SU-DHL-6 (cell line): ENCODE measurements around the gene SHLD2.
"Not testable (repeated sequence)": the region's sequence is repeated elsewhere in the genome, so short reads cannot be mapped to it uniquely, and the experiment has no call there.

Experiments
- H2AFZ ChIP-seq: fragments of 200-600 bp; sonication (generic); 2 replicates; pipeline ENCODE4 v1.6.1; 2014; ENCODE audit warnings: low read depth, mild to moderate bottlenecking, moderate library complexity, mixed read lengths, antibody characterized with exemption, low read length; ENCODE audit not compliant: severe bottlenecking
- H3F3A ChIP-seq: fragments of 200-600 bp; shearing (Covaris generic); 2 replicates; pipeline ENCODE4 v1.6.0; 2016; ENCODE audit warnings: antibody characterized with exemption, mild to moderate bottlenecking; ENCODE audit not compliant: insufficient read depth
- H3K27ac ChIP-seq: fragments of 200-600 bp; sonication (generic); 2 replicates; pipeline ENCODE4 v1.5.1; 2016; ENCODE audit warnings: low read depth, mild to moderate bottlenecking, low read length, moderate library complexity, mixed read lengths
- H3K27me3 ChIP-seq: fragments of 200-600 bp; sonication (generic), shearing (Covaris generic); 2 replicates; pipeline ENCODE4 v1.6.0; 2014; ENCODE audit warnings: mild to moderate bottlenecking, low read length
- H3K36me3 ChIP-seq: fragments of 200-600 bp; sonication (generic); 2 replicates; pipeline ENCODE4 v1.6.1; 2014; ENCODE audit warnings: mild to moderate bottlenecking, low read length, mixed read lengths
- H3K4me2 ChIP-seq: fragments of 300-600, 200-600 bp; shearing (Covaris generic), sonication (generic); 2 replicates; pipeline ENCODE4 v1.6.0; 2014; ENCODE audit warnings: low read length, low read depth, mild to moderate bottlenecking; ENCODE audit not compliant: poor library complexity, severe bottlenecking
- H3K4me3 ChIP-seq: fragments of 200-600 bp; sonication (generic); 2 replicates; pipeline ENCODE4 v1.5.1; 2014; ENCODE audit warnings: antibody characterized with exemption, low read length, mild to moderate bottlenecking, mixed read lengths; ENCODE audit not compliant: insufficient read depth, poor library complexity, severe bottlenecking
- H3K79me2 ChIP-seq: fragments of 200-600 bp; sonication (generic); 2 replicates; pipeline ENCODE4 v1.6.1; 2014; ENCODE audit warnings: mild to moderate bottlenecking, low read length, moderate library complexity; ENCODE audit not compliant: insufficient read depth
- H3K9ac ChIP-seq: fragments of 200-600 bp; sonication (generic); 2 replicates; pipeline ENCODE4 v1.7.0; 2014; ENCODE audit warnings: mild to moderate bottlenecking, low read length
- H3K9me2 ChIP-seq: fragments of 200-600 bp; sonication (generic); replicated peaks from 2 replicates; pipeline ENCODE4 v1.6.1; 2014; ENCODE audit warnings: low read length; ENCODE audit not compliant: insufficient read depth
- H3K9me3 ChIP-seq: fragments of 200-600 bp; sonication (generic); 2 replicates; pipeline ENCODE4 v1.6.1; 2014; ENCODE audit warnings: low read length, mixed read lengths; ENCODE audit not compliant: insufficient read depth
- H4K20me1 ChIP-seq: fragments of 200-600 bp; sonication (generic); 2 replicates; pipeline ENCODE4 v1.6.1; 2014; ENCODE audit warnings: low read depth, mild to moderate bottlenecking, antibody characterized with exemption, low read length, moderate library complexity, mixed read lengths

SHLD2 gene

DNA sequence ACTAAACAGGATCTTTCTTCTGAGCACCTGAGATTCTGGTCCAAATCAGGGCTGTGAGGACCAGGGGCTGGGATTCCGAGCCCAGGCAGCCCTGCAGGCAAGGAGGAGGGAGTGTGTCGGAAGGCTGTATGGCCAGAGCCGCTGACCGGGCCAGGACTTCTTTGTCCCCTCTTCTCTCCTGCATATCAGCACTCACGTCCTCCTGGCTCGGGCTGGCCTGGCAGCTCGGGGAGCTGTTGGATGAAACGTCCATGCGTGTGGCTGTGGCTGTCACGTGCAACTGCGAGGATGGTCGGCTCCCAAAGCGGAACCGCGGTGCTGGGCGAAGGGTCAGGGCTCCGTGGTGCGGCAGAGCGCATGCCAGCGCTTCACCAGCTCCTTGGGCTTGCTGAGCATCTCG is 118.8 kb downstream of the SHLD2 start:
- not testable (repeated sequence) for H3F3A ChIP-seq, H3K27ac ChIP-seq, H3K4me2 ChIP-seq, H2AFZ ChIP-seq, H3K9me2 ChIP-seq, H3K36me3 ChIP-seq, H3K79me2 ChIP-seq, H3K27me3 ChIP-seq, H3K9me3 ChIP-seq, H3K9ac ChIP-seq, H3K4me3 ChIP-seq, H4K20me1 ChIP-seq

DNA sequence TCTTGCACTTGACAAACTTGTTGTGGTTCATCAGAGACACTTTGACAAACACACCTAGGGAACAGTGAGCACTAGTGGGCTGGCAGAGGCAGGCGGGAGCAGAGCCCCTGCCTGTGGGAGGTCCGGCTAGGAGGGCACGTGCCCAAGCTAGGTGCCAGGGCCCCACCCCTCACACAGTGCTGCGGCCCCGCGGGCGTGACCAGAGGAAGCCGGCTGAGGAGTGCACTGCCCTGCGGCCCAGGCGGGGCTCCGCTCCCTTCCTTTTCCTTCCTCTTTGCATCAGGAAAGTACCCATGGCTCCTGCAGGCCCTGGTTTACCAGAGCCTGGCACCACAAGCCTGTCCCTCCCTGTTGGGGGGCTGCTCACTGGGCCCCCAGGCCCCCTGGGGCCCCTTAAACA is 121.1 kb downstream of the SHLD2 start:
- not testable (repeated sequence) for H4K20me1 ChIP-seq

DNA sequence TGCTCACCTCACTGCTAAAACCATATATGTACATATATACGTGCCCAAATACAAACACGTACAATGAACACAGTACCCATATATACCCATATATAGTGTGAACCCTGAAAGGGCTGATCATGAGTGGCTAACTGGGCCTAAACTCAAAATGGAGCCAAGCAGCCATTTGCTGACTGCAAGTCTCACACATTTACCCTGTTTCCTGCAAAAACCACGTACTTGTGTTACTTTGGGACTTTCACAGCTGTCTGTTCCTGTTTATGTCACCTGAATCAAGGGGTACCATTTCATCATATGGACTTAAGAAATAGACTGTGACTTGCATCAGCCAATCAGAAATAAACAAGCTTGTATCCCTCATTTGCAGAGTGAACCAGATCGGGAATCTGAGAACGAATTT is 124.4 kb downstream of the SHLD2 start:
- not testable (repeated sequence) for H3K36me3 ChIP-seq, H3K4me3 ChIP-seq, H3K9me3 ChIP-seq, H3K4me2 ChIP-seq, H3K9ac ChIP-seq, H4K20me1 ChIP-seq, H2AFZ ChIP-seq, H3K9me2 ChIP-seq, H3K79me2 ChIP-seq, H3K27me3 ChIP-seq, H3K27ac ChIP-seq, H3F3A ChIP-seq

More for the DNA sequence above, 121.1 kb downstream of the SHLD2 start:
- not testable (repeated sequence) for H3K27ac ChIP-seq, H3K9ac ChIP-seq, H3K79me2 ChIP-seq, H3K36me3 ChIP-seq, H2AFZ ChIP-seq, H3K4me3 ChIP-seq, H3K9me3 ChIP-seq, H3F3A ChIP-seq, H3K4me2 ChIP-seq, H3K9me2 ChIP-seq, H3K27me3 ChIP-seq

DNA sequence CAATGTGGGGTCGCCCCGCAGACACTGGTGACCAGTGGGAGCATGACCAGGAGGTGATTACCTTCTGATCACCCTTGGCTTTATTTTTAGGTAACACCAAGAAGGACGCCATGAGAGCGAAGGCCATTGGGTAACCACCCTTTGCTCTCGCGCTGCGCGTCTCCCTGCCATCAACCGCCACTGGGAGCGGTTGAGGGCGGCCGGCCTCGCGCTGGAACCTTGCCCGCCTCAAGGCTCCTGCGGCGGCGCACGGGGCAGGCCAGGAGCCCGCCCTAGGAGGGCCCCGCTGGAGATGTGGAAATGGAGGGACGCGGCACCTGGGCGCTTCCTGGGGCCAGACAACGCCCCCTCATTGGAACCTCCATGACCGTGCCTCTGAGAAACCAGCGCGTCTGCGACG is 127.8 kb downstream of the SHLD2 start:
- H3K27ac ChIP-seq, H2AFZ ChIP-seq, H3K4me2 ChIP-seq, H3K36me3 ChIP-seq, H4K20me1 ChIP-seq, H3F3A ChIP-seq, H3K4me3 ChIP-seq, H3K9me2 ChIP-seq, H3K79me2 ChIP-seq, H3K9me3 ChIP-seq, H3K27me3 ChIP-seq, H3K9ac ChIP-seq: not testable (repeated sequence)

DNA sequence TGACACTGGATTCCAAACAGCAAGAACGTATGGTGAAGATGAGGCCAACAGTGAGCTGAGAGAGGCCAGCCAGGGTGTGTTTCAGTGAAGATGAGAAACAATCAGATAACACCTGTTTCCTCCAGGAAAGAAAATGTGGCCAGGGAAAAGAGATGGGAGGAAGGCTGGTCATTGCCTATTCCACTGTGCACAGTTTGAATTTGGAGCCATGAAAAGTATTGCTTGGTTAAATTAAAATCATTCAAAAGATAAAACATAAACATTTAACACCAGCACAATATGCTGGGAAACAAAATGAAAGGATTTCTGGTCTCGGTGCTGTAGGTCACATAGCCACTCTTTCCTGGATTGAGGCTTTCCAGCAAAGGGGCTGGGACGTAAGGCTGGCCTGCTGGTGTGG is 130.1 kb downstream of the SHLD2 start, which contains the start of gene NUTM2A:
NUTM2A (plus strand) TSS at position 301 of the 400 bp plus-strand sequence. CDS start 383 bp downstream, outside the sequence.
- H3K4me3 ChIP-seq, H3K36me3 ChIP-seq, H4K20me1 ChIP-seq, H3K27ac ChIP-seq, H3K9ac ChIP-seq, H3K9me2 ChIP-seq, H3K4me2 ChIP-seq, H3K27me3 ChIP-seq, H2AFZ ChIP-seq, H3K9me3 ChIP-seq, H3K79me2 ChIP-seq, H3F3A ChIP-seq: not testable (repeated sequence)

DNA sequence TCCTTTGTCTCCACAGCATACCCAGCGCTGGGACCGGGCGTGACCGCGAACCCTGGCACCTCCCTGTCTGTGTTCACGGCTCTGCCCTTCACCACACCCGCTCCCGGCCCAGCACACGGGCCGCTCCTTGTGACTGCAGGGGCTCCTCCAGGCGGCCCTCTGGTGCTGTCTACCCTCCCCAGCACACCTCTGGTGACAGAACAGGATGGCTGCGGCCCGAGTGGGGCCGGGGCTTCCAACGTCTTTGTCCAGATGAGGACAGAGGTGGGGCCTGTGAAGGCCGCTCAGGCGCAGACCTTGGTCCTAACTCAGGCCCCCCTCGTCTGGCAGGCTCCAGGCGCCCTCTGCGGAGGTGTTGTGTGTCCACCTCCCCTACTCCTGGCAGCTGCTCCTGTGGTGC is 133.2 kb downstream of the SHLD2 start:
- H3K9me3 ChIP-seq, H3K4me2 ChIP-seq, H3K4me3 ChIP-seq, H3K36me3 ChIP-seq, H3F3A ChIP-seq, H3K79me2 ChIP-seq, H3K27ac ChIP-seq, H3K27me3 ChIP-seq, H4K20me1 ChIP-seq, H3K9me2 ChIP-seq, H2AFZ ChIP-seq, H3K9ac ChIP-seq: not testable (repeated sequence)

DNA sequence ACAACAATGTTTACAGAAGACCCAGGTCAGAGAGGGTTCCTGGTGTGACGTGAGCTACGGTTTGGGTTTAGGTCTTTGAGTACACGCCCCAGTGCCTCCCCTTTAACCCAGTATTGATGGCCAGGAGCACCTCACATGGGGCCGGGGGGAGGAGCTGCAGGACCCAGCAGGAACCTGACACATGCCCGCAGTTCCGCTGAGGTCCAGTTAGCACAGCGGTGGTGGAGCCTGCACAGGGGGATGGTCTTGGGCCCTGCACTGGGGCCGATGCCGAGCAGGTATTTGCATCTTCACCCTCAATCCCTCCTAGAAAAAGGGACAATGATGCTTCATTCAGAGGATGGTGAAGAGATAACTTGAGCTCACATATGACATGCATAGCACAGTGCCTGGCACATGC is 134.2 kb downstream of the SHLD2 start:
- H3K4me2 ChIP-seq, H3K79me2 ChIP-seq, H3K9me2 ChIP-seq, H3F3A ChIP-seq, H2AFZ ChIP-seq, H3K4me3 ChIP-seq, H4K20me1 ChIP-seq, H3K27ac ChIP-seq, H3K9ac ChIP-seq, H3K36me3 ChIP-seq, H3K27me3 ChIP-seq, H3K9me3 ChIP-seq: not testable (repeated sequence)

DNA sequence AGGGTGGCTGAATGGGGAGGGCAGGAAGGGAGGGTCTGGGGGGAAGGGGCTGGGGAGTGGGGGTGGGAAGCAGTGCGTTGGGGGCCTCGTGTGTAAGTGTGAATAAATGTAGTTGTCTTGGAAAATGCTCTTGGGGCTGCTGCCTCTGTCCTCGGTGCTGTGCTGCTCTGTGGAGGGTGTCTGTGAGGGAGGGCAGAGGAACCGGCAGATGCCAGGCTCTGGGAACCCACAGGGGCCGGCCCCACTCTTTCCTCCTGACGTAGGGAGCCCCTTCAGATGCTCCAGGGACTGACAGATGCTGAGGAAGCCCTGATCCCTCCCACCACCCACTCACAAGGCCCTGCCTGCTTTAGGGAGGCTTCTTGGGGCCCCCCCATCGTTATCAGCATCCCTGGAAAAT is 139.8 kb downstream of the SHLD2 start:
- H3K4me2 ChIP-seq, H3K9ac ChIP-seq, H3K79me2 ChIP-seq, H3K27me3 ChIP-seq, H3F3A ChIP-seq, H3K4me3 ChIP-seq, H3K36me3 ChIP-seq, H3K9me2 ChIP-seq, H3K9me3 ChIP-seq, H3K27ac ChIP-seq, H4K20me1 ChIP-seq, H2AFZ ChIP-seq: not testable (repeated sequence)
